Keratinocyte (primary cell): ENCODE results near the gene SYPL1.

Experiments
- EZH2 ChIP-seq: IDR thresholded peaks from one replicate; pipeline ENCODE4 v1.6.1; 2012; ENCODE audit warnings: inconsistent platforms, mild to moderate bottlenecking, low read length, moderate library complexity
- TF ChIP-seq, protein P1 (sequence below), 3 experiments: IDR thresholded peaks in 1 of 3; conservative IDR thresholded peaks in 1 of 3; optimal IDR thresholded peaks in 1 of 3; 2 replicates in 2 of 3; 3 replicates in 1 of 3; pipeline versions ENCODE3 to v1.5.1; 2011; ENCODE audit warnings: low read length in 3 of 3, mild to moderate bottlenecking in 3 of 3, moderate library complexity in 2 of 3, control low read depth in 1 of 3, inconsistent platforms in 1 of 3; ENCODE audit not compliant: insufficient read depth in 2 of 3; ENCODE audit errors: extremely low read depth in 1 of 3

- TF ChIP-seq, protein P1, sequence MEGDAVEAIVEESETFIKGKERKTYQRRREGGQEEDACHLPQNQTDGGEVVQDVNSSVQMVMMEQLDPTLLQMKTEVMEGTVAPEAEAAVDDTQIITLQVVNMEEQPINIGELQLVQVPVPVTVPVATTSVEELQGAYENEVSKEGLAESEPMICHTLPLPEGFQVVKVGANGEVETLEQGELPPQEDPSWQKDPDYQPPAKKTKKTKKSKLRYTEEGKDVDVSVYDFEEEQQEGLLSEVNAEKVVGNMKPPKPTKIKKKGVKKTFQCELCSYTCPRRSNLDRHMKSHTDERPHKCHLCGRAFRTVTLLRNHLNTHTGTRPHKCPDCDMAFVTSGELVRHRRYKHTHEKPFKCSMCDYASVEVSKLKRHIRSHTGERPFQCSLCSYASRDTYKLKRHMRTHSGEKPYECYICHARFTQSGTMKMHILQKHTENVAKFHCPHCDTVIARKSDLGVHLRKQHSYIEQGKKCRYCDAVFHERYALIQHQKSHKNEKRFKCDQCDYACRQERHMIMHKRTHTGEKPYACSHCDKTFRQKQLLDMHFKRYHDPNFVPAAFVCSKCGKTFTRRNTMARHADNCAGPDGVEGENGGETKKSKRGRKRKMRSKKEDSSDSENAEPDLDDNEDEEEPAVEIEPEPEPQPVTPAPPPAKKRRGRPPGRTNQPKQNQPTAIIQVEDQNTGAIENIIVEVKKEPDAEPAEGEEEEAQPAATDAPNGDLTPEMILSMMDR (optimal IDR thresholded peaks at IDR 0.05 in 1 of 3, IDR thresholded peaks at IDR 0.05 in 1 of 3, conservative IDR thresholded peaks at IDR 0.05 in 1 of 3; ENCODE audit: extremely low read depth in 1 of 3, insufficient read depth in 2 of 3, low read length in 3 of 3): no peak
- TF ChIP-seq EZH2: no peak
Observed at GRCh38 chr7:106085015-106085414, 27.1 kb downstream of the SYPL1 start.
